ENCODE results near the gene SESTD1.
A peak's percentile ranks its signal among the peaks of the same experiment; 100 is the strongest.

DNA sequence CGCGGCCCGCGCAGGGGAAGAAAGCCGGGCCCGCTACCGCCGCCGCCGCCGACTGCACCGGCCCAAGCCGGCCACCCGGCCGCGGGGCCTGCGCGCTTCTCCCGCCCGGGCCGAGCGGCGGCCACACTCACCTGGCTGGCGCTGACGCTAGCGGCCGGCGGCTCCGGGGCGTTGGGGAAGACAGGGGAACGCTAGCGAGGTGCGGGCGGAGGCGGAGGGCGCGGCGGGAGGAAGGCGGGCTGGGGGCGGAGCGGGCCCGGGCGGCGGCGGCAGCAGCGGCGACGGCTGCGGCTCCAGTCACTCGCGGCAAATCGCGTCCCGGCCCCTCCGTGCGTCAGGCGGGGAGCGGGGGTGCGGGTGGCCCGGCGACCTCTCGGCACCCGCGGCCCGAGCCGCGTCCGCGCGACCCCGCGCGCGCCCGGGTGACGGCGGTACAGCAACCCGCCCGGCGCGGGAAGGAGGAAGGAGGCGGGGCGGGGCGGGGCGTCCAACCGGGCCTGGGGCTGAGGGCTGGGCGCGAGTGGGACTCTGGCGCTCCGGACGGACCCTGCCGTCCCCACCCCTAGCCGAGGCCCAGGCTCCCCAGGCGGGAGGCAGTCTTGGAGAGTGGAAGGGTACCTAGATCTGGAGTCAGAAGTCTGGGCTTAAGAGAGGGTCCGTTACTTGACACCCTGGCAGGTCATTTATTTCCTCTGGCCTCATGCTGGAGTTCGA, at the start of gene SESTD1:
- TF ChIP-seq, protein P1, sequence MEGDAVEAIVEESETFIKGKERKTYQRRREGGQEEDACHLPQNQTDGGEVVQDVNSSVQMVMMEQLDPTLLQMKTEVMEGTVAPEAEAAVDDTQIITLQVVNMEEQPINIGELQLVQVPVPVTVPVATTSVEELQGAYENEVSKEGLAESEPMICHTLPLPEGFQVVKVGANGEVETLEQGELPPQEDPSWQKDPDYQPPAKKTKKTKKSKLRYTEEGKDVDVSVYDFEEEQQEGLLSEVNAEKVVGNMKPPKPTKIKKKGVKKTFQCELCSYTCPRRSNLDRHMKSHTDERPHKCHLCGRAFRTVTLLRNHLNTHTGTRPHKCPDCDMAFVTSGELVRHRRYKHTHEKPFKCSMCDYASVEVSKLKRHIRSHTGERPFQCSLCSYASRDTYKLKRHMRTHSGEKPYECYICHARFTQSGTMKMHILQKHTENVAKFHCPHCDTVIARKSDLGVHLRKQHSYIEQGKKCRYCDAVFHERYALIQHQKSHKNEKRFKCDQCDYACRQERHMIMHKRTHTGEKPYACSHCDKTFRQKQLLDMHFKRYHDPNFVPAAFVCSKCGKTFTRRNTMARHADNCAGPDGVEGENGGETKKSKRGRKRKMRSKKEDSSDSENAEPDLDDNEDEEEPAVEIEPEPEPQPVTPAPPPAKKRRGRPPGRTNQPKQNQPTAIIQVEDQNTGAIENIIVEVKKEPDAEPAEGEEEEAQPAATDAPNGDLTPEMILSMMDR (IDR thresholded peaks at IDR 0.05): peak in 4 of 6 experiments; percentile 34 to 65 (median 54)
- TF ChIP-seq POLR2AphosphoS5 (IDR thresholded peaks at IDR 0.05) (peak in 1 of 2 donors; percentile 55), EP300 (IDR thresholded peaks at IDR 0.05) (no peak)
